Glutamatergic neuron (in vitro differentiated cells): ENCODE measurements around the gene CD163L1. TPM values are rescaled to one million over a fixed set of nuclear protein-coding genes. Genes with fewer than 3 reads are reported as not detected.
A peak's percentile ranks its signal among the peaks of the same experiment; 100 is the strongest.

ENCODE experiments used
- DNase-seq: peaks from one replicate; pipeline ENCODE4 v3.0.0; 2022
- H3K27ac Mint-ChIP-seq: one replicate; pipeline ENCODE4 v1.8.0; 2020; ENCODE audit warnings: mild to moderate bottlenecking, mixed read lengths, inconsistent platforms; ENCODE audit not compliant: unreplicated experiment
- H3K27me3 Mint-ChIP-seq: one replicate; pipeline ENCODE4 v1.8.0; 2020; ENCODE audit warnings: mild to moderate bottlenecking, moderate library complexity, mixed read lengths, inconsistent platforms; ENCODE audit not compliant: unreplicated experiment
- H3K36me3 Mint-ChIP-seq: one replicate; pipeline ENCODE4 v1.8.0; 2020; ENCODE audit warnings: mild to moderate bottlenecking, mixed read lengths, inconsistent platforms; ENCODE audit not compliant: unreplicated experiment
- H3K4me1 Mint-ChIP-seq: one replicate; pipeline ENCODE4 v1.8.0; 2020; ENCODE audit warnings: mild to moderate bottlenecking, low read depth, mixed read lengths, inconsistent platforms; ENCODE audit not compliant: unreplicated experiment
- H3K4me3 Mint-ChIP-seq: one replicate; pipeline ENCODE4 v1.8.0; 2020; ENCODE audit warnings: mild to moderate bottlenecking, mixed read lengths, inconsistent platforms; ENCODE audit not compliant: unreplicated experiment
- H3K9me3 Mint-ChIP-seq: one replicate; pipeline ENCODE4 v1.8.0; 2020; ENCODE audit warnings: mild to moderate bottlenecking, moderate library complexity, mixed read lengths, inconsistent platforms; ENCODE audit not compliant: unreplicated experiment
- total RNA-seq: library from RNA; stranded (reverse); fragmentation: NEBNext Ultra II Directional; extraction: Animal tissue kit (Norgen Biotek cat#: 25700); gene quantifications from one replicate; pipeline ENCODE4 v1.2.1, GENCODE V29; 2021; ENCODE audit not compliant: unreplicated experiment
- TF ChIP-seq, protein P1 (sequence below): fragments of 200-600 bp; sonication (generic); IDR thresholded peaks from one replicate; pipeline ENCODE4 v1.5.0; 2021; ENCODE audit not compliant: partially characterized antibody, unreplicated experiment

The CD163L1 gene
- total RNA-seq, 1 donor from 2014 or later = 36.8 TPM

- peaks cover 52% of the 10 kb centered on the region for H3K4me1 Mint-ChIP-seq
- DNase-seq = peak; percentile 78
- H3K36me3 Mint-ChIP-seq = peaks cover 8% of the 10 kb centered on the region
- H3K27me3 Mint-ChIP-seq = peaks cover 14% of the 10 kb centered on the region
- peak overlapping the region; percentile 98 for H3K27ac Mint-ChIP-seq
- TF ChIP-seq, protein P1, sequence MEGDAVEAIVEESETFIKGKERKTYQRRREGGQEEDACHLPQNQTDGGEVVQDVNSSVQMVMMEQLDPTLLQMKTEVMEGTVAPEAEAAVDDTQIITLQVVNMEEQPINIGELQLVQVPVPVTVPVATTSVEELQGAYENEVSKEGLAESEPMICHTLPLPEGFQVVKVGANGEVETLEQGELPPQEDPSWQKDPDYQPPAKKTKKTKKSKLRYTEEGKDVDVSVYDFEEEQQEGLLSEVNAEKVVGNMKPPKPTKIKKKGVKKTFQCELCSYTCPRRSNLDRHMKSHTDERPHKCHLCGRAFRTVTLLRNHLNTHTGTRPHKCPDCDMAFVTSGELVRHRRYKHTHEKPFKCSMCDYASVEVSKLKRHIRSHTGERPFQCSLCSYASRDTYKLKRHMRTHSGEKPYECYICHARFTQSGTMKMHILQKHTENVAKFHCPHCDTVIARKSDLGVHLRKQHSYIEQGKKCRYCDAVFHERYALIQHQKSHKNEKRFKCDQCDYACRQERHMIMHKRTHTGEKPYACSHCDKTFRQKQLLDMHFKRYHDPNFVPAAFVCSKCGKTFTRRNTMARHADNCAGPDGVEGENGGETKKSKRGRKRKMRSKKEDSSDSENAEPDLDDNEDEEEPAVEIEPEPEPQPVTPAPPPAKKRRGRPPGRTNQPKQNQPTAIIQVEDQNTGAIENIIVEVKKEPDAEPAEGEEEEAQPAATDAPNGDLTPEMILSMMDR = no peak
- H3K4me3 Mint-ChIP-seq = peak overlapping the region; percentile 72
- peaks cover 21% of the 10 kb centered on the region for H3K9me3 Mint-ChIP-seq
Observed at GRCh38 chr12:7373226-7373625, 70.7 kb downstream of the CD163L1 start.

DNA sequence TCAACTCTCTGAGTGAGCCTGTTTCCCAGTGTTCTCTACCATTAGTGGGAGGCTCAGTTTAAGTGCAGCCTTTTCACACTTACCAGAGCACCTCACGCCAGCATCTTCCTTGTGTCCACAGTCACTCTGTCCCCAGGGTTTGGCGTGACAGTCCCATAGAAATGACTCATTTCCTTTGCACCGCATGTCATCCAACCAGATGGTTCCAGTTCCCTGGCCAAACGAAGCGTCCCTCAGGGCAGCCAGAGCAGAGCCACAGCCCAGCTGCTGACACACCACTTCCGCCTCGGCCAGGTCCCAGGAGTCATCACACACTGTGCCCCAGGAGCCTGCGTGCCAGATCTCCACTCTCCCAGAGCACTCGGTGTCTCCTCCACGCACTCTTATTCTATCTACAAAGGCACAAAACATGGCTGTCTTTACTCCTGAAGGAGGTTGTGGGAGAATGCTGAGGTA, 74.7 kb downstream of the CD163L1 start:
- H3K4me1 Mint-ChIP-seq = peaks cover 51% of the 10 kb centered on the region
- DNase-seq = peak; percentile 87
- TF ChIP-seq, protein P1 = no peak
- peak overlapping the region; percentile 81 for H3K4me3 Mint-ChIP-seq
- H3K27ac Mint-ChIP-seq = peak overlapping the region; percentile 97
- peaks cover 10% of the 10 kb centered on the region for H3K36me3 Mint-ChIP-seq
- H3K9me3 Mint-ChIP-seq = peaks cover 16% of the 10 kb centered on the region
- H3K27me3 Mint-ChIP-seq = peaks cover 8% of the 10 kb centered on the region

GRCh38 chr12:7362734-7363133, 81.2 kb downstream of the CD163L1 start:
- H3K4me1 Mint-ChIP-seq = peaks cover 10% of the 10 kb centered on the region

GRCh38 chr12:7361265-7361664, 82.7 kb downstream of the CD163L1 start:
- Mint-ChIP-seq H3K27ac (no peak overlapping the region), H3K4me1 (peaks cover 3% of the 10 kb centered on the region), H3K4me3 (no peak overlapping the region), H3K27me3 (no peaks in the 10 kb centered on the region), H3K36me3 (peaks cover 12% of the 10 kb centered on the region), H3K9me3 (peaks cover 1% of the 10 kb centered on the region)
- TF ChIP-seq, protein P1 = no peak
- DNase-seq = no peak

More at GRCh38 chr12:7362734-7363133, 81.2 kb downstream of the CD163L1 start:
- Mint-ChIP-seq H3K4me3 (no peak overlapping the region), H3K9me3 (peaks cover 1% of the 10 kb centered on the region), H3K27me3 (no peaks in the 10 kb centered on the region), H3K36me3 (peaks cover 12% of the 10 kb centered on the region), H3K27ac (no peak overlapping the region)
- DNase-seq = no peak
- TF ChIP-seq, protein P1 = no peak

DNA sequence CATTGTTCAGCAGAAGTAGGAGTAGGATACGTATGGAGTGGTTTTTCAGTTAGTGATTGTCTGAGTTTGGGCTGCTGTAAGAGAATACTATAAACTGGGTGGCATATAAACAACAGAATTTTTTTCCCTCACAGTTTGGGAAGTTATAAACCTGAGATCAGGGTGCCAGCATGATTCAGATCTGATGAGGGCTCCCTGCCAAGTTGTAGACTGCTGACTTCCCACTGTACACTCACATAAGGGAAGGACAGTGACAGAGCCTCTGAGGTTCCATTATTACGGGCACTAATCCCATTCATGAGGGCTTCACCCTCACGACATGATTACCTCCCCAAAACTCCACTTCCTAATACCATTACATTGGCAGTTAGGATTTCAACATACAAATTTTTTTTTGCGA, 89.4 kb downstream of the CD163L1 start:
- Mint-ChIP-seq H3K9me3 (no peaks in the 10 kb centered on the region), H3K27ac (no peak overlapping the region), H3K4me3 (no peak overlapping the region), H3K27me3 (no peaks in the 10 kb centered on the region), H3K36me3 (no peaks in the 10 kb centered on the region), H3K4me1 (no peaks in the 10 kb centered on the region)
- no peak for DNase-seq
- TF ChIP-seq, protein P1 = no peak
